Measurements from ENCODE around the gene NCBP3.
"Not testable (repeated sequence)": the region's sequence is repeated elsewhere in the genome, so short reads cannot be mapped to it uniquely, and the experiment has no call there.

The NCBP3 gene

DNA sequence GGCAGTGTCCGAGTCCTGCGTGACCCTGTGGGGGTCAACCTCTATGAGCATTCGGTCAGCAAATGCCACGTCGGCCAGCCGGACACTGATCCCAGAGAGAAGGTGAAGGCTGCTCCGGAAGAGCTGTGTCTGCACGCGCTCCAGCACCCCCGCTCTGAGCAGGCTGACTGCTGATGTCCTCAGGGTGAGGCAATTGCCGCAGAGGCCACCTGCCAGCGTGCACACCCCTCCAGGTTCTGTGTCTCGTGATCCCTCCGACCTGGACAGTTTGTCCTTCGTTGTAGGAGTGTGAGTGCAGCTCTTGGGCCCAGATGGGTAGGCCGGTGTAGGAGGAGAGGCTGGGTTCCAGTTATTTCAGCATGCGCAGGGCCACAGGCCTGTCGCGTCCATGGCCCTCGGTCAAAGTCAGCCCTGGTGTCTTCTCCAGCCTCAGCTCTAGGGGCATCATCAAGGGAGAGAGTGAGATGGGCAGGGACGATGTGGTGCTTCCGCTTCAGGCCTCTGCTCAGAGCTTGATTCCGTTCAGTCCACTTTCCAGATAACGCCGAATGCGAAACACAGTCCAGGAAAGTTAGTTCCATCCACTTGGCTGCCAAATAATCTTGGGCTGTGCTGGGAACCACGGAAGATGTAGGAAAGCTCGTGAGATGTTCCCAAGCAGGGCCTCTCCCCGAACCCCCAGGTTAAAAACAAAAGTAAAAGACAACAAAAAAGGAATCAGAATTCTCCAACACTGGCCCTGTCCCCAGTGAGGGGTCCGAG, 15.1 kb upstream of the NCBP3 start:
- no peak overlapping the region for H3K4me3 ChIP-seq (replicated peaks; ENCODE audit: low read depth, low read length)
- no peak for DNase-seq (ENCODE audit: low read depth)
- TF ChIP-seq, protein P1, sequence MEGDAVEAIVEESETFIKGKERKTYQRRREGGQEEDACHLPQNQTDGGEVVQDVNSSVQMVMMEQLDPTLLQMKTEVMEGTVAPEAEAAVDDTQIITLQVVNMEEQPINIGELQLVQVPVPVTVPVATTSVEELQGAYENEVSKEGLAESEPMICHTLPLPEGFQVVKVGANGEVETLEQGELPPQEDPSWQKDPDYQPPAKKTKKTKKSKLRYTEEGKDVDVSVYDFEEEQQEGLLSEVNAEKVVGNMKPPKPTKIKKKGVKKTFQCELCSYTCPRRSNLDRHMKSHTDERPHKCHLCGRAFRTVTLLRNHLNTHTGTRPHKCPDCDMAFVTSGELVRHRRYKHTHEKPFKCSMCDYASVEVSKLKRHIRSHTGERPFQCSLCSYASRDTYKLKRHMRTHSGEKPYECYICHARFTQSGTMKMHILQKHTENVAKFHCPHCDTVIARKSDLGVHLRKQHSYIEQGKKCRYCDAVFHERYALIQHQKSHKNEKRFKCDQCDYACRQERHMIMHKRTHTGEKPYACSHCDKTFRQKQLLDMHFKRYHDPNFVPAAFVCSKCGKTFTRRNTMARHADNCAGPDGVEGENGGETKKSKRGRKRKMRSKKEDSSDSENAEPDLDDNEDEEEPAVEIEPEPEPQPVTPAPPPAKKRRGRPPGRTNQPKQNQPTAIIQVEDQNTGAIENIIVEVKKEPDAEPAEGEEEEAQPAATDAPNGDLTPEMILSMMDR (IDR thresholded peaks at IDR 0.05; ENCODE audit: low read length, missing control alignments): no peak

DNA sequence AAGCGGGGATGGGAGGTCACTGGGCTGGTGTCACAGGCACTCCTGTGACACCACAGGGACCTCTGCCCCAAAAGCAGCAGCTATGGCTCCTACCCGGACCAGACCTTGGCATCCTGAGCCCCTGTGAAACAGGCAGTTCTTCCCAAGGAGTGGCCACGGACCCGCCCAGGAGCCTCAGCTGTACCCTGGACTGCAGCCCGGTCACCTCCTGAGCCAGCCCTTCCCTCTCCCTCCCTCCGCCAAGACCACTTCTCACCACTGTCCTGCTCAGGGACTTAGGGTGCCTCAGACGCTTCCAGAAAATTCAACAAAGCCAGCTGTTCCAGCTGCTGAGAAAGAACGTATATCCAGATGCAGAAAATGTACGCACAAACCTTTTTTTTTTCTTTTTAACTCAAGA, 13.9 kb upstream of the NCBP3 start:
- TF ChIP-seq, protein P1 (IDR thresholded peaks at IDR 0.05; ENCODE audit: low read length, missing control alignments): no peak
- DNase-seq (ENCODE audit: low read depth): no peak
- no peak overlapping the region for H3K4me3 ChIP-seq (replicated peaks; ENCODE audit: low read depth, low read length)

DNA sequence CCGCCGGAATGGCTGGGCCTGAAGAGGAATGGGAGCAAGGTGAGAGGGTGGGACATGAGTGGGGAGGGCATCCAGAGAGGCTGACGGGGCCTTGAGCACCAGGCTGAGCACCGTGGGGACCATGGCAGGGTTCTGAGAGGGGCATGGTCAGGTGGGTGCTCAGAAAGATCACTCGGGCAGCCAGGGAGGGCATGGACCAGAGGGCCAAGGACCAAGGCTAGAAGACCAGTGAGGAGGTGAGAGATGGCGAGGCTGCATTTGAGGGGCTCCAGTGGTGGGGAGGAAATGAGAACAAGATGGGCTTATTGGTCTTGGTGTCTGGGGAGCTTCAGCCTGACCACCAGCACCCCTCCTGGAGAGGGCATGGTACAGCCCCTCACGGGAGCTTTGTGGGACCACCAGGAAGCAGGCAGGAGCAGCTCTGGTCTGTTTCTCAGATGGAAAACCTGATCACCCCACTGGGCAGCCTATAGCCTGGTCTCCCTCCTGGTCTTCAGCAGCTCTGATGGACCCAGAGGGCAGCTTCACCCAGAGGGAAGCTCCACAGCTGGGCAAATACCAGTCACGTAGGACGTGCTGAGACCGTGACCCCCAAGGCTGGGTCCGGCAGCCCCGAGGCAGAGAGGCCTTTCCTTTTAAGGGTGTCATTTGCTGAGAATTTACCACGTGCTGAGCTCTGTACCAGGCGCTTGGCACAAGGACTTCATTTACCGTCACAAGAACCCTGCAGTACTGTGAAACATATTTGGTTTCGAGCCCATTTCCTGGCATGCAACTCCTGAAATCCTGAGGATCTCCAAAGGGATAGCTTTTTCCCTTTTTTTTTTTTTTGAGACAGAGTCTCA, 11.4 kb upstream of the NCBP3 start:
- TF ChIP-seq, protein P1 (IDR thresholded peaks at IDR 0.05; ENCODE audit: low read length, missing control alignments): no peak
- DNase-seq (ENCODE audit: low read depth): no peak
- no peak overlapping the region for H3K4me3 ChIP-seq (replicated peaks; ENCODE audit: low read depth, low read length)

DNA sequence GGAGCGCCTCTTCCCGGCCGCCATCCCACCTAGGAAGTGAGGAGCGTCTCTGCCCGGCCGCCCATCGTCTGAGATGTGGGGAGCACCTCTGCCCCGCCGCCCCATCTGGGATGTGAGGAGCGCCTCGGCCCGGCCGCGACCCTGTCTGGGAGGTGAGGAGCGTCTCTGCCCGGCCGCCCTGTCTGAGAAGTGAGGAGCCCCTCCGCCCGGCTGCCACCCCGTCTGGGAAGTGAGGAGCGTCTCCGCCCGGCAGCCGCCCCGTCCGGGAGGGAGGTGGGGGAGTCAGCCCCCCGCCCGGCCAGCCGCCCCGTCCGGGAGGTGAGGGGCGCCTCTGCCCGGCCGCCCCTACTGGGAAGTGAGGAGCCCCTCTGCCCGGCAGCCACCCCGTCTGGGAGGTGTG, 8.2 kb upstream of the NCBP3 start:
- DNase-seq (ENCODE audit: low read depth); H3K4me3 ChIP-seq (replicated peaks; ENCODE audit: low read depth, low read length): not testable (repeated sequence)

DNA sequence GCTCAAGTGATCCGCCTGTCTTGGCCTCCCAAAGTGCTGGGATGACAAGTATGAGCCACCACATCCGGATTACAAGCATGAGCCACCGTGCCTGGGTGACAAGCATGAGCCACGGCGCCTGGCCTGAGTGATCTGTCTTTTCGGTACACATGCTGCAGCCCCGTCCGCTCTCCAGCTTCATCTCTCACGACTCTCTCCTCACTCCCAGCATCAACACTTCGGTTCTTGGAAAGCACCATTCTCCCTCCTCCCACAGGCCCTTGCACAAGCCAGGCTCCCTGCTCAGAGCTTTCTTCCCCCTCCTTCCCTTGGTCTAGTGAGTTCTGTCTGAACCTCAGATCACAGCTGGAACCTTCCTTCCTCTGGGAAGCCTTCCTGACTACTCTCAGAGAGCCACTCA, 6.5 kb upstream of the NCBP3 start:
- peak; percentile 38 for DNase-seq (ENCODE audit: low read depth)
- TF ChIP-seq, protein P1 (IDR thresholded peaks at IDR 0.05; ENCODE audit: low read length, missing control alignments): no peak
- H3K4me3 ChIP-seq (replicated peaks; ENCODE audit: low read depth, low read length): no peak overlapping the region

DNA sequence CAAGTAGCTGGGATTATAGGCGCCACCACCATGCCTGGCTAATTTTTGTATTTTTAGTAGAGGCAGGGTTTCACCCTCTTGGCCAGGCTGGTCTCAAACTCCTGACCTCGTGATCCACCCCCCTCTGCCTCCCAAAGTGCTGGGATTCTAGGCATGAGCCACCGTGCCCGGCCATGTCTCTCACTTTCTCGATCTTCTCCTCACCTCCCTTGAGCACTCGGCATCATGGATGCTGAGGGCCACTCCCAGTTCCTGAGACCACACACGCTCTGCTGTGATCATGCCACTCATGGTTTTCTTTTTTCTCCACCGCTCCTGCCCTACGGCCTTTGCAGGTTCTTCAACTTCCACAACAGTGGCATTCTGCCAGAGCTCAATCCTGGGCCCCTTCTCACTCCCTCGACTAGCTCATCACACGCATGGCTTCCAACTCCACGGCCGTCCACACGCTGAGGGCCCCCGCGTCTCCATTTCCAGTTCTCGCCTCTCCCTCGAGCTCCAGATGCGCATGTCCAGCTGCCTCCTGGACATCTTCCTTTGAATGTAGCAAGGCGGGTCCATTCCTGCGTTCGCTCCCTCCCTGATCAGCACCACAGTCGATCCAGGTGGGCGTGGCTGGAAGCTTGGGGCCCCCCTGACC, 5.5 kb upstream of the NCBP3 start:
- TF ChIP-seq, protein P1 (IDR thresholded peaks at IDR 0.05; ENCODE audit: low read length, missing control alignments): no peak
- H3K4me3 ChIP-seq (replicated peaks; ENCODE audit: low read depth, low read length): no peak overlapping the region
- no peak for DNase-seq (ENCODE audit: low read depth)

DNA sequence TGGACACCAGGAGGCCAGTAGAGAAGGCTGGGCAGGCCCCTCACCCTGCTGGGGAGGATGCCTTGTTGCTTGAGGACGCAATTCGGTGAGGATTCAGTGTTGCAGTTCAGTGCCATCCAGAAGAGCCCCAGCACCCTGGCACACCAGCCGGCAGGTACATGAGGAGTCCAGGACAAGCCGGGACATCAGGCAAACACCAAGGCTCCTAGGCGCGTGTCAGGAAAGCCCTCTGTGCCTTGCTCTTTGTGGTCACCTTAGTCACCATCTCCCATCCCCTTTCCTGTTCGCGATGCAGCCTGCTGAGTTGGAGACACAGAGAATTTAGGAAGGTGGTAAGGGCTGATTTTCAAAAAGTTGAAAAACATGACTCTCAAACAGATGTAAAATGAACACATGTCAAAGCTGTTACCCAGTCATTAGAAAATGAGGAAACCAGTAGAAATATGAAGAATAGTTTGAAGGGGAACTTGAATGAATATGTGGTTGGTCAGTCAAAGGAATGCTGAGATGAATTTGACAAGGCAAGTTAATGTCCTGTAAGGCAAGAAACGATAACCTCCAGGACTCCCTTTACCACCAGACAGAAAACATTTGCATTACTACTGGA, 2.3 kb upstream of the NCBP3 start:
- no peak for DNase-seq (ENCODE audit: low read depth)
- no peak overlapping the region for H3K4me3 ChIP-seq (replicated peaks; ENCODE audit: low read depth, low read length)
- TF ChIP-seq, protein P1 (IDR thresholded peaks at IDR 0.05; ENCODE audit: low read length, missing control alignments): no peak
